Glutamatergic neuron (in vitro differentiated cells): Measurements from ENCODE around the gene MFN1. TPM values are rescaled to one million over a fixed set of nuclear protein-coding genes. Genes with fewer than 3 reads are reported as not detected.

Experiments
- DNase-seq: peaks from one replicate; pipeline ENCODE4 v3.0.0; 2022
- H3K27ac Mint-ChIP-seq: one replicate; pipeline ENCODE4 v1.8.0; 2020; ENCODE audit warnings: mild to moderate bottlenecking, mixed read lengths, inconsistent platforms; ENCODE audit not compliant: unreplicated experiment
- H3K27me3 Mint-ChIP-seq: one replicate; pipeline ENCODE4 v1.8.0; 2020; ENCODE audit warnings: mild to moderate bottlenecking, moderate library complexity, mixed read lengths, inconsistent platforms; ENCODE audit not compliant: unreplicated experiment
- H3K36me3 Mint-ChIP-seq: one replicate; pipeline ENCODE4 v1.8.0; 2020; ENCODE audit warnings: mild to moderate bottlenecking, mixed read lengths, inconsistent platforms; ENCODE audit not compliant: unreplicated experiment
- H3K4me1 Mint-ChIP-seq: one replicate; pipeline ENCODE4 v1.8.0; 2020; ENCODE audit warnings: mild to moderate bottlenecking, low read depth, mixed read lengths, inconsistent platforms; ENCODE audit not compliant: unreplicated experiment
- H3K4me3 Mint-ChIP-seq: one replicate; pipeline ENCODE4 v1.8.0; 2020; ENCODE audit warnings: mild to moderate bottlenecking, mixed read lengths, inconsistent platforms; ENCODE audit not compliant: unreplicated experiment
- H3K9me3 Mint-ChIP-seq: one replicate; pipeline ENCODE4 v1.8.0; 2020; ENCODE audit warnings: mild to moderate bottlenecking, moderate library complexity, mixed read lengths, inconsistent platforms; ENCODE audit not compliant: unreplicated experiment
- CTCF ChIP-seq: fragments of 200-600 bp; sonication (generic); IDR thresholded peaks from one replicate; pipeline ENCODE4 v1.5.0; 2021; ENCODE audit not compliant: partially characterized antibody, unreplicated experiment
- total RNA-seq: library from RNA; stranded (reverse); fragmentation: NEBNext Ultra II Directional; extraction: Animal tissue kit (Norgen Biotek cat#: 25700); gene quantifications from one replicate; pipeline ENCODE4 v1.2.1, GENCODE V29; 2021; ENCODE audit not compliant: unreplicated experiment

Gene MFN1
- total RNA-seq, 1 donor from 2014 or later, result 80.5 TPM

GRCh38 chr3:179425075-179425474 lies 77.6 kb downstream of the MFN1 start:
- H3K4me3 Mint-ChIP-seq, result no peak overlapping the region

DNA sequence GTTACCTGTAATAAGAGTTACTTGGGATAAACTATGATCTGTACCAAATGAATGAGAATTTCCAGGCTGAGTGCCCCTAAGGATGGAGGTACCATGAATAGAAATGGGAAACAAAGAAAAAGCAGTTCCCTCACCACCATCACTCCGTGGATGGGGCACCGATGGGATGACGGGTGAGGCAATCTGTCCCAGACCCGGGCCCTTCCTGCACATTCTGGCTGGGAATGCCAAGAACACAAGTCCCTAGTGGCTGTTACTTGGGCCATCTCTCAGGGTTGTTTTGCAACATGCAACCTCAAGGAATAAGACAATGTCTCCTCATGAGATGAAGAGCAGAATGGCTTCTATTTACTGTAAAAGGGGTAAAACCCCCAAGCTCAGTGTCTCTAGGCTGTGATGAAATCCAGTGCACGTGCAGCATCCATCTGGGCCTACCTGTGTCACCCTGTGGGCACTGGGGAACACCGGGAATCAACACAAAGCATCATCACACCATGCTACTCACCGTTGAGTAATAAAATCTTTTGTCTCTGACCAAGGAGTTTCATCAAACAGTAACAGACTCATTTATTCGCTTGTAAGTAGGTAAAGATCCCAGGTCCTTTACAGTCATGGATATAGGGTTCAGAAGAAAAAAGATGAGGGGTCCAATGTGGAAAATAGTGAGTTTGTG lies 81.5 kb downstream of the MFN1 start:
- DNase-seq, result no peak
- H3K9me3 Mint-ChIP-seq, result peaks cover 1% of the 10 kb centered on the region
- H3K4me3 Mint-ChIP-seq, result no peak overlapping the region
- H3K4me1 Mint-ChIP-seq, result no peaks in the 10 kb centered on the region
- H3K27me3 Mint-ChIP-seq, result no peaks in the 10 kb centered on the region
- peaks cover 5% of the 10 kb centered on the region for H3K36me3 Mint-ChIP-seq
- no peak overlapping the region for H3K27ac Mint-ChIP-seq
- no peak for TF ChIP-seq CTCF

More at GRCh38 chr3:179425075-179425474, 77.6 kb downstream of the MFN1 start:
- Mint-ChIP-seq H3K9me3 (peaks cover 1% of the 10 kb centered on the region), H3K36me3 (peaks cover 5% of the 10 kb centered on the region), H3K4me1 (no peaks in the 10 kb centered on the region), H3K27ac (no peak overlapping the region), H3K27me3 (no peaks in the 10 kb centered on the region)
- TF ChIP-seq CTCF, result no peak
- no peak for DNase-seq

- H3K4me3 Mint-ChIP-seq, result no peak overlapping the region
- no peak for DNase-seq
- peaks cover 1% of the 10 kb centered on the region for H3K9me3 Mint-ChIP-seq
- H3K36me3 Mint-ChIP-seq, result no peaks in the 10 kb centered on the region
- peaks cover 3% of the 10 kb centered on the region for H3K4me1 Mint-ChIP-seq
- no peak for TF ChIP-seq CTCF
- H3K27me3 Mint-ChIP-seq, result no peaks in the 10 kb centered on the region
- no peak overlapping the region for H3K27ac Mint-ChIP-seq
Measured at GRCh38 chr3:179430277-179430870, 82.9 kb downstream of the MFN1 start.

DNA sequence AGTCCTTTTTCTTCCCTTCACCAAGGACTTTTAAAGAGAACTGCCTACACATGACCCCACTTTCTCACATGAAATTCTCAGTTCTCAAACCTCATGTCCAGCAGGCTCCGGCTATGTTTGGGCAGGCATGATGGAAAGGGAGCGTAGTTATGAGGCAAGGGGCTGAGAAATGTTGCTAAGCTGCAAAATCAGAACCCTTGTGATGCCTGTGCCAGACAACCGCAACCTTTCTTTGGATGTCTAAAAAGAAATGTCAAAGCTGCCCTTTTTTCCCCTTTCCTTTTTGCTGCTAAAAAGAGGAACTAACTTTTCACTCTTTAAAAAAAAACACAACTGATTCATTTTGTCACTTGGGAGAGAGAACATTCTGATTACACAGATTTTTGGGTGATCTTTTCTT lies 84.5 kb downstream of the MFN1 start:
- no peak for DNase-seq
- Mint-ChIP-seq H3K27ac (no peak overlapping the region), H3K4me3 (no peak overlapping the region), H3K36me3 (no peaks in the 10 kb centered on the region), H3K4me1 (peaks cover 3% of the 10 kb centered on the region), H3K27me3 (no peaks in the 10 kb centered on the region), H3K9me3 (peaks cover 1% of the 10 kb centered on the region)
- TF ChIP-seq CTCF, result no peak

DNA sequence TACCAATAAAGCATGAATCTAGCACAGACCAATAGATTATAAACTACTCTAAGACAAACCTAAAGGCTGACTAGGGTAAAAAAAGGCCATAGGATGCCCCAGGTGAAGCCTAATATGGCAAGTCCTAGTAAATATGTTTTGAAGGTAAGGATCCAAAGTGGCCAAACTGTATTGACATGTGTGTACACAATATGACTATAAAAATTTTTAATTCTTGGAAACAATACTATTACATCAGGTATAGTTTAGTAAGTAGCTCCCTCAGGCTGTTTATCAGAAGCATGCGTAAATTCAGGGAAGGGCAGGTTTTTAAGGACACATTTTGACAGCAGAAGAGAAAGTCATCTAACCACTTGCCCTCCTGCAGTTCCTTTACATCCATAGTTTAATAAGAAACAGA lies 84.9 kb downstream of the MFN1 start:
- no peak for DNase-seq
- no peak overlapping the region for H3K27ac Mint-ChIP-seq
- H3K9me3 Mint-ChIP-seq, result peaks cover 1% of the 10 kb centered on the region
- no peaks in the 10 kb centered on the region for H3K27me3 Mint-ChIP-seq
- no peak overlapping the region for H3K4me3 Mint-ChIP-seq
- H3K36me3 Mint-ChIP-seq, result no peaks in the 10 kb centered on the region
- TF ChIP-seq CTCF, result no peak
- H3K4me1 Mint-ChIP-seq, result peaks cover 3% of the 10 kb centered on the region
